Epithelial cell of alveolus of lung (primary cell): Measurements from ENCODE around the gene OSGEPL1. TPM values are rescaled to one million over a fixed set of nuclear protein-coding genes. Genes with fewer than 3 reads are reported as not detected.

Experiments used
- total RNA-seq: library from RNA; depleted of rRNA; stranded (reverse); fragments of >200 nt; gene quantifications from 2 replicates; pipeline ENCODE4 v1.2.1, GENCODE V29; 2015

The OSGEPL1 gene
- 7.6 and 15.6 TPM in 2 replicates for total RNA-seq

DNA sequence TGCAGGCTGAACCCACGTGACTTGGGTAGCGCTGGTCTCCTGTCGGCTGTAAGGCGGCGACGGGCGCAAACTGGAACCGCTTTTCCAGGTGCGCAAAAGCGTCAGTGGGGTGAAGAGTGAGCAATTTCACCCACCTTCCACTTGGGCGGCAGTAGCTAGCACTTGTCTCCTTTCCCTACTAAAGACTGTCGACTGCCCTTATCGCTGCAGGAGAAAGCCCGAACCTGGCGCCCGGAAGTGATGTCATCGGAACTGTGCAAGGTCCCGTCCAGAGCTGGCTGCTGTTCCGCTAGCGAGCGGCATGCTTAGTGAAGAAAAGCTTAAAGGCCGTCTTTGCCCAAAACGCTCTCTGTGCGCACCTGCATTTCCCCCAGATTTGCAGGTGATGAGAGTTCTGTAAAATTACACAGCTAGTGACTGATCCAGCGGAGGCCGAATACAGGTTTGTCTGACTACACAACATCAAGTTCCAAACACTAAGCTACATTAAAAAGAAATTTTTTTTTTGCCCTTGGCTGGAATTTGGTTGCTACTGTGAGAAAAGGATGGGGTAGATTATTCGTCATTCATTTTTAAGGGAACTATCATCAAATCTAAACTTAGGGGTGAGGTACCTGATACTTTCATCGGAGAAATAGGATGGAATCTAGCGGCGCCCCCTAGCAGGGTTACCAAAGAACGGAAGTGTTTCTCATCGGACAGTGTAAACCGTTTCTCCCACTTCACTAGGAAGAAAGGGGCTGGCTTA lies at the start of gene OSGEPL1:
Gene OSGEPL1, minus strand, starts transcription at position 242 of the 748 bp plus-strand sequence. CDS start 1,152 bp downstream, outside the sequence.

DNA sequence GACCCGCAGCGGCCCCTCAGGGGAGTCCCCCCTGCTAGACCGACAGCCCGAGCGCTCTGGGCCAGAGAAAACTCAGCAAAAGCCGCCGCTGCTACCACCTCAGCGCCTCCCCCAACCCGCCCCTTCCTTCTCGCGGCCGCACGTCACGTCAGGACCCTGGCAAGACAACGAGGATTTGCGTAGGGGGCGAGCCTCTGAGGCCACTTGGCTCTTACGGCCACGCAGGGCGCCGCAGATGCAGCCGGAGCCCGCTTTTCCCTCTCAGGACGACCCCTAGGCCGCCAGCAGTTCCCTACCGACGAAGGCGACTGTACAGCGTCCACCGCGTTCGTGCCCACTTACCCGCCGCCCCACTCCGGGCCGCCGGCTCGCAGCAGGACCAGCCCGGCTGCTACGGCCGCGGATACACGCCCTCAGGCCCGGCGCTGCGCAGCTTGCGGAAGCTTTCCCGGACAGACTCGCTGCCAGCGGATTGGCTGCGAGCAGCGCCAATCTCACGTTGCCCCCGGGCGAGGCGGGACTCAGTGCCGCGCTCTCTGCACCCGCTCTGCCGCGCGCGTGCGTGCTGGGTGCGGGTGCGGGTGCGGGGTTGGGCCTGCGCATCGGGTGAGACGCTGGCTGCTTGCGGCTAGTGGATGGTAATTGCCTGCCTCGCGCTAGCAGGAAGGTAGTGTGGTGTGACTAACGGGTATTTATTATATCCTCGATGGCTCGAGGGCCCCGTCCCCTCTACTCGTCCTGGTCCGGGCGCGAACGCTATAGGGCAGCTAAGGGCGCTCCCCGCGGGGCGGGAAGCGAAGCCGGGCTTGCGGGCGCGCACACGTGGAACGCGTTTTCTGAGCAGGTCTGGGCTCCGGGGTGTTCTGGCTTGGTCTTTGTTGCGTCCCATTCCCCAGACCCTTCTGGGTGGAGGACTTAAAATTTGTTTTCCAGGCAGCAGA lies 21.6 kb upstream of the OSGEPL1 start, which contains the start of the genes ORMDL1 and PMS1:
Gene ORMDL1, minus strand, starts transcription at position 413 of the 941 bp plus-strand sequence. CDS start 1,744 bp downstream, outside the sequence.
Gene PMS1, plus strand, starts transcription at position 524 of the 941 bp plus-strand sequence. CDS start 7,360 bp downstream, outside the sequence.

Other genes with a start within 250 kb of the OSGEPL1 start
- 2.3 and 21.2 TPM in 2 replicates for gene SLC40A1, start 182.0 kb downstream of the OSGEPL1 start, total RNA-seq
- gene ASNSD1, start 101.3 kb downstream of the OSGEPL1 start, total RNA-seq = 40.1 and 45.5 TPM in 2 replicates
- gene ANKAR, start 88.1 kb downstream of the OSGEPL1 start, total RNA-seq = 1.2 and 2.1 TPM in 2 replicates
- 35.0 and 62.0 TPM in 2 replicates for gene ORMDL1, start 21.5 kb upstream of the OSGEPL1 start, total RNA-seq
- gene PMS1, start 21.7 kb upstream of the OSGEPL1 start, total RNA-seq = 12.7 and 15.1 TPM in 2 replicates